HepG2 (cell line): ENCODE measurements around the gene ERFL. TPM values are rescaled to one million over a fixed set of nuclear protein-coding genes. Genes with fewer than 3 reads are reported as not detected.
A peak's percentile ranks its signal among the peaks of the same experiment; 100 is the strongest.

Experiments
- ARNT2 ChIP-seq: sonication (generic); formaldehyde crosslinking; IDR thresholded peaks from 2 replicates; pipeline ENCODE4 v1.8.0; 2022; ENCODE audit warnings: mild to moderate bottlenecking, low read depth, missing genetic modification reagents, moderate library complexity
- DNMT1 ChIP-seq: sonication (generic); formaldehyde crosslinking; IDR thresholded peaks from 2 replicates; pipeline ENCODE4 v1.5.1; 2020; ENCODE audit warnings: mild to moderate bottlenecking, missing genetic modification reagents
- ETV5 ChIP-seq: IDR thresholded peaks from 2 replicates; pipeline ENCODE4 v1.6.1; 2018; ENCODE audit warnings: missing biosample characterization, missing genetic modification reagents, inconsistent platforms, borderline replicate concordance
- FOXK2 ChIP-seq: fragments of 450-650 bp; IDR thresholded peaks from 2 replicates; pipeline ENCODE4 v1.6.1; 2016
- GATAD1 ChIP-seq: IDR thresholded peaks from 2 replicates; pipeline ENCODE4 v1.6.1; 2016; ENCODE audit warnings: missing genetic modification reagents, missing compliant biosample characterization
- HDAC2 ChIP-seq: sonication (generic); formaldehyde crosslinking; IDR thresholded peaks from 2 replicates; pipeline ENCODE4 v1.4.0; 2020; ENCODE audit warnings: missing genetic modification reagents
- MBD4 ChIP-seq: IDR thresholded peaks from 2 replicates; pipeline ENCODE4 v1.6.1; 2012; ENCODE audit warnings: low read length, inconsistent platforms, borderline replicate concordance
- MBNL3 ChIP-seq: fragments of 250-450 bp; sonication (Bioruptor Pico); conservative IDR thresholded peaks from 2 replicates; pipeline ENCODE4 v1.8.0; 2022; ENCODE audit warnings: mild to moderate bottlenecking, inconsistent platforms
- NR3C1 ChIP-seq: sonication (generic); formaldehyde crosslinking; IDR thresholded peaks from 2 replicates; pipeline ENCODE4 v1.4.0; 2020; ENCODE audit warnings: missing genetic modification reagents
- PHF20 ChIP-seq: sonication (generic); formaldehyde crosslinking; IDR thresholded peaks from 2 replicates; pipeline ENCODE4 v1.5.0; 2020; ENCODE audit warnings: mild to moderate bottlenecking, missing genetic modification reagents
- RARA ChIP-seq: IDR thresholded peaks from 2 replicates; pipeline ENCODE4 v1.6.1; 2016; ENCODE audit warnings: missing genetic modification reagents, missing compliant biosample characterization
- SP2 ChIP-seq: sonication (generic); formaldehyde crosslinking; IDR thresholded peaks from 2 replicates; pipeline ENCODE4 v1.5.1; 2020; ENCODE audit warnings: mild to moderate bottlenecking, missing genetic modification reagents
- TBX2 ChIP-seq: sonication (generic); formaldehyde crosslinking; IDR thresholded peaks from 2 replicates; pipeline ENCODE4 v1.5.0; 2020; ENCODE audit warnings: missing genetic modification reagents, mild to moderate bottlenecking, borderline replicate concordance
- U2AF1 ChIP-seq: fragments of 200-400 bp; formaldehyde crosslinking; optimal IDR thresholded peaks from 2 replicates; pipeline ENCODE3; 2017; ENCODE audit warnings: mild to moderate bottlenecking, low read depth, low read length
- ZNF552 ChIP-seq: sonication (generic); formaldehyde crosslinking; IDR thresholded peaks from 2 replicates; pipeline ENCODE4 v1.9.0; 2022; ENCODE audit warnings: missing genetic modification reagents, mild to moderate bottlenecking, borderline replicate concordance
- ZNF570 ChIP-seq: sonication (generic); formaldehyde crosslinking; IDR thresholded peaks from 2 replicates; pipeline ENCODE4 v1.4.0; 2020; ENCODE audit warnings: mild to moderate bottlenecking, missing genetic modification reagents, borderline replicate concordance
- ZNF605 ChIP-seq: sonication (generic); formaldehyde crosslinking; IDR thresholded peaks from 2 replicates; pipeline ENCODE4 v1.8.0; 2022; ENCODE audit warnings: mild to moderate bottlenecking, missing genetic modification reagents
- polyA plus RNA-seq, 8 experiments: library from polyadenylated mRNA; depleted of rRNA in 3 of 8; stranded (reverse) in 7 of 8; unstranded in 1 of 8; fragments of >200 nt; fragmentation: Illumina TruSeq in 4 of 8; extraction: Trizol in 4 of 8; gene quantifications; 2 replicates each; pipeline versions ENCODE4 v1.2.1 to v1.2.3, GENCODE V29; 2011 to 2016; ENCODE audit warnings: low read depth in 4 of 8, missing spikeins in 1 of 8, mixed read lengths in 1 of 8; ENCODE audit not compliant: insufficient read depth in 1 of 8
- total RNA-seq, 5 experiments: library from RNA; depleted of rRNA; stranded (reverse); fragments of >200 nt; fragmentation: Illumina TruSeq; extraction: Trizol; gene quantifications; 2 replicates each; pipeline ENCODE4 v1.2.3, GENCODE V29; 2016; ENCODE audit warnings: low read depth in 1 of 5
- TF ChIP-seq, protein P1 (sequence below), 2 experiments: sonication (generic) in 1 of 2; formaldehyde crosslinking in 1 of 2; IDR thresholded peaks; 2 replicates each; pipeline versions ENCODE4 v1.6.1 to v1.9.0; 2014 to 2022; ENCODE audit warnings: antibody characterized with exemption in 1 of 2, borderline replicate concordance in 1 of 2, inconsistent platforms in 1 of 2, low read depth in 1 of 2, missing genetic modification reagents in 1 of 2
- TF ChIP-seq, protein P2 (sequence below): sonication (generic); formaldehyde crosslinking; IDR thresholded peaks from 2 replicates; pipeline ENCODE4 v1.5.0; 2020; ENCODE audit warnings: missing genetic modification reagents
- TF ChIP-seq, protein P3 (sequence below), 2 experiments: fragments of 450-650 bp in 1 of 2; sonication (generic) in 1 of 2; formaldehyde crosslinking; IDR thresholded peaks; 2 replicates each; pipeline versions ENCODE4 v1.5.0 to v1.8.0; 2020 to 2022; ENCODE audit warnings: mild to moderate bottlenecking in 1 of 2, missing genetic modification reagents in 1 of 2

The ERFL gene
- total and polyA plus RNA-seq, 2 of the 13 experiments (the other 11 are each of a cell fraction or from before 2014, with no cell fraction given) = not detected

- TF ChIP-seq, protein P1, sequence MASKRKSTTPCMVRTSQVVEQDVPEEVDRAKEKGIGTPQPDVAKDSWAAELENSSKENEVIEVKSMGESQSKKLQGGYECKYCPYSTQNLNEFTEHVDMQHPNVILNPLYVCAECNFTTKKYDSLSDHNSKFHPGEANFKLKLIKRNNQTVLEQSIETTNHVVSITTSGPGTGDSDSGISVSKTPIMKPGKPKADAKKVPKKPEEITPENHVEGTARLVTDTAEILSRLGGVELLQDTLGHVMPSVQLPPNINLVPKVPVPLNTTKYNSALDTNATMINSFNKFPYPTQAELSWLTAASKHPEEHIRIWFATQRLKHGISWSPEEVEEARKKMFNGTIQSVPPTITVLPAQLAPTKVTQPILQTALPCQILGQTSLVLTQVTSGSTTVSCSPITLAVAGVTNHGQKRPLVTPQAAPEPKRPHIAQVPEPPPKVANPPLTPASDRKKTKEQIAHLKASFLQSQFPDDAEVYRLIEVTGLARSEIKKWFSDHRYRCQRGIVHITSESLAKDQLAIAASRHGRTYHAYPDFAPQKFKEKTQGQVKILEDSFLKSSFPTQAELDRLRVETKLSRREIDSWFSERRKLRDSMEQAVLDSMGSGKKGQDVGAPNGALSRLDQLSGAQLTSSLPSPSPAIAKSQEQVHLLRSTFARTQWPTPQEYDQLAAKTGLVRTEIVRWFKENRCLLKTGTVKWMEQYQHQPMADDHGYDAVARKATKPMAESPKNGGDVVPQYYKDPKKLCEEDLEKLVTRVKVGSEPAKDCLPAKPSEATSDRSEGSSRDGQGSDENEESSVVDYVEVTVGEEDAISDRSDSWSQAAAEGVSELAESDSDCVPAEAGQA (IDR thresholded peaks at IDR 0.05; ENCODE audit: low read depth) = no peak
- TF ChIP-seq, protein P1 (CRISPR knock-in tag; IDR thresholded peaks at IDR 0.05; ENCODE audit: borderline replicate concordance) = no peak
- TF ChIP-seq HDAC2 (CRISPR knock-in tag) = no peak
- TF ChIP-seq FOXK2 = no peak
- TF ChIP-seq SP2 (CRISPR knock-in tag) = peak; percentile 9; the same call in 1 of the 2 replicates
- TF ChIP-seq TBX2 (CRISPR knock-in tag) = no peak
- TF ChIP-seq, protein P2, sequence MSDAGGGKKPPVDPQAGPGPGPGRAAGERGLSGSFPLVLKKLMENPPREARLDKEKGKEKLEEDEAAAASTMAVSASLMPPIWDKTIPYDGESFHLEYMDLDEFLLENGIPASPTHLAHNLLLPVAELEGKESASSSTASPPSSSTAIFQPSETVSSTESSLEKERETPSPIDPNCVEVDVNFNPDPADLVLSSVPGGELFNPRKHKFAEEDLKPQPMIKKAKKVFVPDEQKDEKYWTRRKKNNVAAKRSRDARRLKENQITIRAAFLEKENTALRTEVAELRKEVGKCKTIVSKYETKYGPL (CRISPR knock-in tag) = no peak
- TF ChIP-seq ARNT2 (CRISPR knock-in tag) = no peak
- TF ChIP-seq PHF20 (CRISPR knock-in tag) = 0 out of 2 replicates have a peak, but pooled peaks have one; percentile 13
- no peak for TF ChIP-seq NR3C1 (CRISPR knock-in tag)
- TF ChIP-seq U2AF1 = no peak
- TF ChIP-seq MBD4 = no peak
- TF ChIP-seq GATAD1 (CRISPR knock-in tag) = no peak
- TF ChIP-seq MBNL3 (CRISPR knock-in tag) = no peak
- TF ChIP-seq ZNF552 (CRISPR knock-in tag) = no peak
- no peak for TF ChIP-seq DNMT1 (CRISPR knock-in tag)
- TF ChIP-seq RARA (CRISPR knock-in tag) = no peak
- TF ChIP-seq, protein P3, sequence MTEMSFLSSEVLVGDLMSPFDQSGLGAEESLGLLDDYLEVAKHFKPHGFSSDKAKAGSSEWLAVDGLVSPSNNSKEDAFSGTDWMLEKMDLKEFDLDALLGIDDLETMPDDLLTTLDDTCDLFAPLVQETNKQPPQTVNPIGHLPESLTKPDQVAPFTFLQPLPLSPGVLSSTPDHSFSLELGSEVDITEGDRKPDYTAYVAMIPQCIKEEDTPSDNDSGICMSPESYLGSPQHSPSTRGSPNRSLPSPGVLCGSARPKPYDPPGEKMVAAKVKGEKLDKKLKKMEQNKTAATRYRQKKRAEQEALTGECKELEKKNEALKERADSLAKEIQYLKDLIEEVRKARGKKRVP (CRISPR knock-in tag; IDR thresholded peaks at IDR 0.05) = no peak
- TF ChIP-seq ZNF605 (CRISPR knock-in tag) = no peak
- TF ChIP-seq ZNF570 (CRISPR knock-in tag) = no peak
- TF ChIP-seq ETV5 (CRISPR knock-in tag) = no peak
Measured at GRCh38 chr19:41958367-41959055, 30.3 kb upstream of the ERFL start (continued).
